ENCODE results near the gene PAPPA.

DNA sequence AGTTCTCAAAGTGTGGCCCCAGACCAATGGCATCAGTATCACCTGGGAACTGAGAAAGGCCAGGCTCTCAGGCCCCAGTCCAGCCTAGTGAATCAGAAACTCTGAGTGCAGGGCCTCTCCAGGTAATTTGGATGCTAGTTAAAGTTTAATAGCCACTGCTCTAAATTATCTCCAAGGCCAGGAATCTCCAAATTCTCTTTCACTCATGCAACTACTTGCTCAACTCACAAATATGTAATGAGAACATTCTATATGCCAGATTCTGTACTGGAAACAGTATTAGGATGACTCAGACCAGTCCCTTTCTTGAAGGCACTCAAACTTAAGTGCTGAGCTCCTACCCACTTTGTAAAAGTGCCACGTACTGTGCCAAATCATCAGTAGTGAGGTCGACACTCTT is 84.6 kb downstream of the PAPPA start:
- TF ChIP-seq, protein P1, sequence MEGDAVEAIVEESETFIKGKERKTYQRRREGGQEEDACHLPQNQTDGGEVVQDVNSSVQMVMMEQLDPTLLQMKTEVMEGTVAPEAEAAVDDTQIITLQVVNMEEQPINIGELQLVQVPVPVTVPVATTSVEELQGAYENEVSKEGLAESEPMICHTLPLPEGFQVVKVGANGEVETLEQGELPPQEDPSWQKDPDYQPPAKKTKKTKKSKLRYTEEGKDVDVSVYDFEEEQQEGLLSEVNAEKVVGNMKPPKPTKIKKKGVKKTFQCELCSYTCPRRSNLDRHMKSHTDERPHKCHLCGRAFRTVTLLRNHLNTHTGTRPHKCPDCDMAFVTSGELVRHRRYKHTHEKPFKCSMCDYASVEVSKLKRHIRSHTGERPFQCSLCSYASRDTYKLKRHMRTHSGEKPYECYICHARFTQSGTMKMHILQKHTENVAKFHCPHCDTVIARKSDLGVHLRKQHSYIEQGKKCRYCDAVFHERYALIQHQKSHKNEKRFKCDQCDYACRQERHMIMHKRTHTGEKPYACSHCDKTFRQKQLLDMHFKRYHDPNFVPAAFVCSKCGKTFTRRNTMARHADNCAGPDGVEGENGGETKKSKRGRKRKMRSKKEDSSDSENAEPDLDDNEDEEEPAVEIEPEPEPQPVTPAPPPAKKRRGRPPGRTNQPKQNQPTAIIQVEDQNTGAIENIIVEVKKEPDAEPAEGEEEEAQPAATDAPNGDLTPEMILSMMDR (IDR thresholded peaks at IDR 0.05), result no peak
- no peak for TF ChIP-seq EZH2 (IDR thresholded peaks at IDR 0.05)
- TF ChIP-seq EZH2phosphoT487 (IDR thresholded peaks at IDR 0.05), result no peak

Data from neural progenitor cell (in vitro differentiated cells).